RWPE1 (cell line): ENCODE measurements around the gene COMMD9.
"Not testable (repeated sequence)": the region's sequence is repeated elsewhere in the genome, so short reads cannot be mapped to it uniquely, and the experiment has no call there.

Experiments
- CTCF ChIA-PET: fragments of 350-600 bp; sonication (Branson Sonifier 250); formaldehyde crosslinking; extraction: SDS; loops from one replicate; lab custom pipeline; 2021; lab: Yijun Ruan, JAX
- POLR2A ChIA-PET: fragments of 400-600 bp; formaldehyde crosslinking; extraction: SDS; loops from one replicate; lab custom pipeline; 2020; ENCODE audit warnings: antibody characterized with exemption; ENCODE audit not compliant: low non-redundant PET; lab: Yijun Ruan, JAX
- DNase-seq: peaks from one replicate; pipeline ENCODE4 v3.0.0; 2012; ENCODE audit warnings: low spot score
- H3K27ac ChIP-seq: fragments of 450-650 bp; 2 replicates; pipeline ENCODE4 v1.5.1; 2017
- TF ChIP-seq, protein P1 (sequence below): fragments of 450-650 bp; conservative IDR thresholded peaks from 2 replicates; pipeline ENCODE4 v1.5.1; 2017; ENCODE audit warnings: low read depth, mild to moderate bottlenecking

COMMD9 gene

DNA sequence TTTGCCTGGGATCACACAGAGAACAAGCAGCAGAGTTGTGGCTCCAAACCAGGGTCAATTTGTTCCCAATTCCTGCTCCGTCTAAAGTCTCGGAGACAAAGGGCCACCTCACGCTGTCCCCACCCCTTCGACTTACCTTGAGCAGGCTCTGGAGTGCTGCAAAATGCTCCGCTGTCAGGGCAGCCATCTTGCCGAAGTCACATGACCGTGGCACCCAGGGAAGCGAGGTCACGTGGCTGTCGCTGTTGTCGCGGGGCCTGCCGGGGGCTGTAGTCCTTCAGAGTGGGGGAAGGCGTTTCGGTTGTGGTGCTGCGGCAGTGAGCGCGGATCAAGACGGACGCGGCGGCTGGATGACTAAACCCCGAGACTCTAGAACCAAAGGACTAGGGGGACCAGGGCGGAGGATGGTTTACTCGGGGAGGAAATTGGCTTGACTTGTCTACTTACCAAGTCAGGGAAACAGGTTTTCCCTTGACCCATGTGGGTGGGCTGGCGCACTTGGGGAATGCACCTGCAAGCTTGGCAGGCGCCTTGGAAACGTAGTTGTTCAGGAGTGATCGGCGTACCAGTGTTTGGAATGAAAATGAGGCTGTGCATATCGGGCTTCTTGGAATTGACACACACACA is at the start of gene COMMD9:
Gene COMMD9 (minus strand): TSS at position 199 of the 627 bp plus-strand sequence. CDS start 12 bp downstream, at position 187.
- H3K27ac ChIP-seq: no peak within 1 kb of the TSS
- DNase-seq: peak; percentile 97
- POLR2A ChIA-PET: no interaction called here
- CTCF ChIA-PET: interaction anchor here (0.6 kb wide), 1 partner anchor 71 kb away, joined by 6 read pairs; no protein-coding TSS in a partner anchor
- TF ChIP-seq, protein P1, sequence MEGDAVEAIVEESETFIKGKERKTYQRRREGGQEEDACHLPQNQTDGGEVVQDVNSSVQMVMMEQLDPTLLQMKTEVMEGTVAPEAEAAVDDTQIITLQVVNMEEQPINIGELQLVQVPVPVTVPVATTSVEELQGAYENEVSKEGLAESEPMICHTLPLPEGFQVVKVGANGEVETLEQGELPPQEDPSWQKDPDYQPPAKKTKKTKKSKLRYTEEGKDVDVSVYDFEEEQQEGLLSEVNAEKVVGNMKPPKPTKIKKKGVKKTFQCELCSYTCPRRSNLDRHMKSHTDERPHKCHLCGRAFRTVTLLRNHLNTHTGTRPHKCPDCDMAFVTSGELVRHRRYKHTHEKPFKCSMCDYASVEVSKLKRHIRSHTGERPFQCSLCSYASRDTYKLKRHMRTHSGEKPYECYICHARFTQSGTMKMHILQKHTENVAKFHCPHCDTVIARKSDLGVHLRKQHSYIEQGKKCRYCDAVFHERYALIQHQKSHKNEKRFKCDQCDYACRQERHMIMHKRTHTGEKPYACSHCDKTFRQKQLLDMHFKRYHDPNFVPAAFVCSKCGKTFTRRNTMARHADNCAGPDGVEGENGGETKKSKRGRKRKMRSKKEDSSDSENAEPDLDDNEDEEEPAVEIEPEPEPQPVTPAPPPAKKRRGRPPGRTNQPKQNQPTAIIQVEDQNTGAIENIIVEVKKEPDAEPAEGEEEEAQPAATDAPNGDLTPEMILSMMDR: no peak

DNA sequence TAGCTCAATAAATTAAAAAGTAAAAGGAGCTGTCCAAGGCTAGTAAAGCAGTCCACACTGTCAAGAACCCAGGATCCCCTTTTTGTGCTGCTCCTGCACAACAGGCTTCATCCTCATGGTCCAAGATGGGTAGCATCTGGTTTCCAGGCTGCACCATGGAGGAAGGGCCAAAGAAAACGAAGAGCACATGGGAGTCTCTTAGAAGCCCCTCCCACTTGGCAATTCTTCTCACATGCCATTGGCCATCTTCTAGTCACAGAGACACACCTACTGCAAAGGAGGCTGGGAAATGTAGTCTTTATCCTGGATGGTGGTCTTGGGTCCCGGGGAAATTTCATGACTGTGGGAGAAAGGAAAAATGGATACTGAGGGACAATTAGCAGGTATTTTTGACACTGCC is 44.7 kb upstream of the COMMD9 start:
- TF ChIP-seq, protein P1: no peak
- CTCF ChIA-PET: no interaction called here
- no peak for DNase-seq
- POLR2A ChIA-PET: no interaction called here
- no peak overlapping the region for H3K27ac ChIP-seq

DNA sequence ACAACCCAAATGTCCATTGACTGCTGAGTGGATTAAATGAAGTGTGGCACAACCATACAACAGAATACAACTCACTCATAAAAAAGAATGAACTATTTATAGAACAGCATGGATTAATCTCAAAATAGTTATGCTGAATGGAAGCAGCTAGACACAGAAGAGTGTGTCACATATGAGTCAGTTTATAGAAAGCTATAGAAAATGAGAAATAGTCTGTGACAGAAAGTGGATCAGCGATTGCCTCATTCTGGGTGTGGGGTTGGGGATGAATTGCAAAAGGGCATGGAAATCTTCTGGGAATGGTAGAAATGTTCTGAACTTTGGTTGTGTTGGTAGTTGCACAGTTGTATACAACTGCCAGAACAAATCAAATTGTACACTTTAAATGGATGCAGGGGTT is 44.2 kb upstream of the COMMD9 start:
- CTCF ChIA-PET: no interaction called here
- H3K27ac ChIP-seq: no peak overlapping the region
- peak; percentile 40 for DNase-seq
- TF ChIP-seq, protein P1: no peak
- POLR2A ChIA-PET: no interaction called here

DNA sequence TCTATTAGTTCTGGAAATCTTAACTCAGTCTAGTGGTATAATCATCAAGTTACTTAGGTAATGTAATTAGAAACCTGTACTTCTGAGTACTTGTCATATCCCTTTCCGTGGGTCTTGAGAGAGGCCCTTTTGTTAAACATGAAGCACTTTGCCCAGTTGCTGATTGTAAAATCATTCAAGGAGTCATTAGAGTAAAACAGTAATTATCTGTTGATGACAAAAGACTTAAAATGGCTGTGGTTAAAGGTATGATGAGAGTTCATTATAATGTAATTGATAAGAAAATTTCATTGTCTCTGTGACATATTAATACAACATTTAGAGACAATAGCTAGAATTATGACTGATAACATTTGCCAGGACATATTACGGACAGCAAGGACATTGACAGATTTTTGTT is 41.2 kb upstream of the COMMD9 start:
- DNase-seq: no peak
- H3K27ac ChIP-seq: no peak overlapping the region
- ChIA-PET CTCF (interaction anchor here (0.7 kb wide), 1 partner anchor 533 kb away, joined by 3 read pairs; no protein-coding TSS in a partner anchor), POLR2A (no interaction called here)
- TF ChIP-seq, protein P1: no peak

DNA sequence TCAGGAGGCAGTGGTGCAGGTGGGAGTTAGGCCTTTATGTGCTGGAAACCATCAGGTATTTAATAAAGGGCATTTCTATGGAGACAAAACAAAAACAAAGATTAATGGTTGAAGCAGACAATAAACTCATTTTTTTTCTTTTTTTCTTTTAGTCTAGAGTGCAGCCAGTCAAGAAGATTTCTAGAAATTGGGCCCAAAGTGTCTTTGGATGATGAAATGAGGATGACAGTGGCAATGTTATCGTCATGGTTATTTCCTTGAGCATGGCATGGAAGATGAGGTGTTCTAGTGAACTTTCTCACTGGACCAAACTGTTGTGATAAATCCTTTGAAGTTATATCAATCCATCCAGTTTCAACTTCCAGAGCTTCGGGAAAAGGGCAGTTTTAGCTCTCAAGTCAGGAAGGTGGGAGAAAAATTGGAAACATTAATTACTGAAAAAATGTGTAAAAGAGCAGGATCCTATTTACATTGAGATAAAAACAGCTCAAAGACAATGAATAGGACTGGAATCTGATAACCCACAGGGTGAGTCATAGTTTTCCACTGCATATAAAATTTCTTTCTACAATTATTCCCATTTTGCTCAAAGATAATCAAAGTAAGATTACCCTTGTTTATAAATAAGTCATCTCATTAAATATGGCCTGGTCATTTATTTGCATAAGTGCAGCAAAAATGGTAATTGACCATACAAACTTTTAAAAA is 39.9 kb upstream of the COMMD9 start:
- DNase-seq: no peak
- H3K27ac ChIP-seq: no peak overlapping the region
- ChIA-PET POLR2A (no interaction called here), CTCF (no interaction called here)
- TF ChIP-seq, protein P1: no peak

DNA sequence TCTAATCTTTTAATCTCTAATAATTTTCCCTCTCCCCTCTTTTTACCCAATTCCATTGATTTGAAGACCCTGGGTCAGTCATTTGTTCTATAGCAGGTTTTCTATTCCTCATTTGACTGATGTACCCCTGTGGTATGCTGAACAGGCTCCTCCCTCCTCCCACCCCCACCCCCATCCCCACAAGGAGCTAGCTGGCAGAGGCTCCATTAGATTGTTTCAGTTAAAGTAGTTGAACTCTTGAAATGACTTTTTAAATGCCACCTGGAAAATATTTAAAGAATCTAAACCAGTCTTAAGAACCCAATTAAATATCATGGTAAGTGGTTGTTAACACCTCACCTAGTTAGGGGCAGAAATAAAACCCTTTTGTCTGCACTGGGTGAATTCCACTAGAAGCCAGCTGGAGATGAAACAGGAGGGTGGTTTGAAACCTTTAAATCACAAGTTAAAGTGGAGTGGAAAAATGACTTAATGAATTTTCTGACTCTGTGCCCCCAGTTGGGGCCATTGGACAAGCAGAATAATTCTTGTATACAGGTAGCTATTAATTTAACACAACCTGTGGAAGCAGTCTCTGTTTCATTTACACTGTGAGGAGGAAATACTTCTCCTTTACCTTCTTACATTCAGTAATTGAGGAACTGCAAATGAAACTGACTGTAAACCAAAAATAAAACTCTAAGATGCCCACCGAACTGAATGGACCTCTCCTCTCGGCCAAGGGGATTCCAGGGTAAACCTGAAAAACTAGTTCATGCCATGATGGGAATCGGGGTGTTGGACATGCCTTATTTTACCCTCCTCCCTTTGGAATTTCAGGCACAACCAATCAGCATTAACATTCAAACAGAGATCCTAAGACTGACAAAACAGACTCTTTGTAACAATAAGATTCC is 37.5 kb upstream of the COMMD9 start:
- no peak overlapping the region for H3K27ac ChIP-seq
- TF ChIP-seq, protein P1: no peak
- DNase-seq: no peak
- ChIA-PET POLR2A (no interaction called here), CTCF (interaction anchor here (0.6 kb wide), 2 partner anchors 14 to 1554 kb away, joined by 4 to 5 read pairs; no protein-coding TSS in a partner anchor)

DNA sequence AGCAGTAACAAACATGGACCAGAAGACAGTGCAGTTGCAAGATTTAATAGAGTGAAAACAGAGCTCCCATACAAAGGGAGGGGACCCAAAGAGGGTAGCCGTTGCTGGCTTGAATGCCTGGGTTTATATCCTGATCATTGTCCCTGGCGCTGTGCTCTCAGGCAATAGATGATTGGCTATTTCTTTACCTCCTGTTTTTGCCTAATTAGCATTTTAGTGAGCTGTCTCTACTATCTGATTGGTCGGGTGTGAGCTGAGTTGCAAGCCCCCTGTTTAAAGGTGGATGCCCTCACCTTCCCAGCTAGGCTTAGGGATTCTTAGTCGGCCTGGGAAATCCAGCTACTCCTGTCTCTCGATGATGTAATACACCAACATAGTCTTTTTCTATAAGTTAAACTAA is 36.2 kb upstream of the COMMD9 start:
- H3K27ac ChIP-seq, DNase-seq, CTCF ChIA-PET, POLR2A ChIA-PET: not testable (repeated sequence)

DNA sequence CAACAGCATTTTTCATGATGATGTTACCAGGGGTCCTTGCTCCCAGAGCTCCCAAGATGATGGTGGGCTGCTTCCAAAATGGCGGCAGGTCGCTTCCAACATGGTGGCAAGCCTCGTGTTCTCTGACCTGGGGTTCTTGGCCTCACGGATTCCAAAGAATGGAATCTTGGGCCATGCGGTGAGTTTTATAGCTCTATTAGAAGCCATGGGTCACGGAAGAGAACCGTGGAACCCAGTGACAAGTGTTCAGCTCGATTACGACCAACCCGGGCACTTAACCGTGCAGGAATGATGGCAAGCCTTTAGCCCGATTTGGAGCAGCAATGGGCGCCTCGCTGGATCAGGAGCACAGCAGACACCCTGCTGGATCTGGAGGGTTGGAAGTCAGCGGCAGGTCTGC is 35.7 kb upstream of the COMMD9 start:
- H3K27ac ChIP-seq, POLR2A ChIA-PET, CTCF ChIA-PET, DNase-seq: not testable (repeated sequence)
